ENCODE results near the gene ZNF613.

- TF ChIP-seq POLR2A (IDR thresholded peaks at IDR 0.05): no peak
- no peak for TF ChIP-seq CTCF (IDR thresholded peaks at IDR 0.05)
Measured at GRCh38 chr19:51959791-51960190, 32.5 kb downstream of the ZNF613 start.
